Prostate gland (tissue), 2 donors: ENCODE measurements around the gene FAM200A. TPM values are rescaled to one million over a fixed set of nuclear protein-coding genes. Genes with fewer than 3 reads are reported as not detected.

Experiments
- DNase-seq: peaks from one replicate; pipeline ENCODE4 v3.0.0-alpha.2; 2019; ENCODE audit warnings: low spot score
- H3K27ac ChIP-seq, 2 donors: fragments of 200-600 bp; sonication (generic); 2 replicates each; pipeline ENCODE4 v1.5.1; 2017 to 2019
- H3K27me3 ChIP-seq: fragments of 200-600 bp; sonication (generic); replicated peaks from 2 replicates; pipeline ENCODE4 v1.5.1; 2019; ENCODE audit not compliant: insufficient read depth
- H3K36me3 ChIP-seq, 2 donors: fragments of 200-600 bp; sonication (generic); 1 replicate in 1 of 2; 2 replicates in 1 of 2; pipeline versions ENCODE4 v1.5.1 to v1.8.1; 2017 to 2019
- H3K4me1 ChIP-seq: fragments of 200-600 bp; sonication (generic); replicated peaks from 2 replicates; pipeline ENCODE4 v1.5.1; 2019
- H3K4me3 ChIP-seq, 2 donors: fragments of 200-600 bp; sonication (generic); 2 replicates each; pipeline ENCODE4 v1.5.1; 2017 to 2019
- H3K9me3 ChIP-seq: fragments of 200-600 bp; sonication (generic); 2 replicates; pipeline ENCODE4 v1.5.1; 2017
- POLR2A ChIP-seq: fragments of 450-650 bp; IDR thresholded peaks from one replicate; pipeline ENCODE4 v1.6.1; 2016; ENCODE audit warnings: antibody characterized with exemption, mild to moderate bottlenecking
- POLR2AphosphoS5 ChIP-seq: sonication (generic); formaldehyde crosslinking; IDR thresholded peaks from one replicate; pipeline ENCODE4 v1.6.1; 2017; ENCODE audit warnings: antibody characterized with exemption
- WGBS: methylation state at CpG from one replicate; pipeline ENCODE4 v1.1.5; 2018; 5-methylcytosine and 5-hydroxymethylcytosine counted together
- intact Hi-C: fragments of 100-400 bp; cut with DNase I; formaldehyde crosslinking; loops from one replicate; pipeline ENCODE4 v1.14.2; 2022
- total RNA-seq, 2 donors: library from RNA; depleted of rRNA; stranded (reverse); fragments of >200 nt; gene quantifications; one replicate each; pipeline ENCODE4 v1.1.0, GENCODE V29; 2016
- TF ChIP-seq, protein P1 (sequence below), 4 experiments: fragments of 200-600 bp in 2 of 4; fragments of 450-650 bp in 2 of 4; sonication (generic) in 2 of 4; IDR thresholded peaks; 1 replicate in 3 of 4; 2 replicates in 1 of 4; pipeline ENCODE4 v1.5.1; 2016 to 2019; ENCODE audit warnings: antibody characterized with exemption in 4 of 4, mild to moderate bottlenecking in 2 of 4, moderate library complexity in 2 of 4

FAM200A gene
- total RNA-seq, 2 donors from 2014 or later = 5.5 to 11.2 TPM

GRCh38 chr7:99558306-99559174 is 6.6 kb upstream of the FAM200A start, which contains the start of gene ZNF655:
ZNF655 (plus strand) TSS chr7:99558642; CDS start chr7:99560560, 1,918 bp downstream.
- Histone ChIP-seq H3K27me3 (no peaks in the 10 kb centered on the region), H3K4me3 (peak within 1 kb of the TSS; percentile 74 to 78), H3K36me3 (peaks cover under 1 to 10% of the 10 kb centered on the region in 2 donors), H3K9me3 (no peaks in the 10 kb centered on the region), H3K4me1 (no peaks in the 10 kb centered on the region), H3K27ac (peak within 1 kb of the TSS; percentile 96)
- under 1% methylated on average over 52 of the region's 73 CpGs for WGBS
- intact Hi-C loops = loop anchor here (5.0 to 10.0 kb wide), 2 partner anchors 59 to 356 kb away; partner anchors contain the start of genes TRIM4 and ZSCAN25
- TF ChIP-seq POLR2A (peak; percentile 75), POLR2AphosphoS5 (peak; percentile 94)
- TF ChIP-seq, protein P1, sequence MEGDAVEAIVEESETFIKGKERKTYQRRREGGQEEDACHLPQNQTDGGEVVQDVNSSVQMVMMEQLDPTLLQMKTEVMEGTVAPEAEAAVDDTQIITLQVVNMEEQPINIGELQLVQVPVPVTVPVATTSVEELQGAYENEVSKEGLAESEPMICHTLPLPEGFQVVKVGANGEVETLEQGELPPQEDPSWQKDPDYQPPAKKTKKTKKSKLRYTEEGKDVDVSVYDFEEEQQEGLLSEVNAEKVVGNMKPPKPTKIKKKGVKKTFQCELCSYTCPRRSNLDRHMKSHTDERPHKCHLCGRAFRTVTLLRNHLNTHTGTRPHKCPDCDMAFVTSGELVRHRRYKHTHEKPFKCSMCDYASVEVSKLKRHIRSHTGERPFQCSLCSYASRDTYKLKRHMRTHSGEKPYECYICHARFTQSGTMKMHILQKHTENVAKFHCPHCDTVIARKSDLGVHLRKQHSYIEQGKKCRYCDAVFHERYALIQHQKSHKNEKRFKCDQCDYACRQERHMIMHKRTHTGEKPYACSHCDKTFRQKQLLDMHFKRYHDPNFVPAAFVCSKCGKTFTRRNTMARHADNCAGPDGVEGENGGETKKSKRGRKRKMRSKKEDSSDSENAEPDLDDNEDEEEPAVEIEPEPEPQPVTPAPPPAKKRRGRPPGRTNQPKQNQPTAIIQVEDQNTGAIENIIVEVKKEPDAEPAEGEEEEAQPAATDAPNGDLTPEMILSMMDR (IDR thresholded peaks at IDR 0.05) = no peak
- DNase-seq = peak; percentile 87

DNA sequence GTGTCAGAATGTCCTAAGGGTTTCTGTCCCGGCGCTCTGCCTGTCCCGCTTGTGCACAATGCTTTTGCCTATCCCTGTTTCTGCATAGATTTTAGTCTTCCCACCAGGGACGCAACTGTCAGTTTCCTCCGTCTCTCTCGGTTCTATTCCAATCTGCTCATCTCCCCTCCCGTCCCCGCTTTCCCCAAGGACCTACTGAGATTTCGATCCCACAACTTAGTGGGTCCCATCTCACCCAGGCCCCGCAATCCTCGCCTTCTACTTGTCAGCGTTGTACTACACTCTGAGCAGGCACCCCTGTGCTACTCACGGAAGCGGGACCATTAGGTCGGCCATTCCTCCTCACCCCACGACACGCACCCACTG is 6.0 kb upstream of the FAM200A start:
- no peaks in the 10 kb centered on the region for H3K4me1 ChIP-seq
- H3K36me3 ChIP-seq = peaks cover 0 to 10% of the 10 kb centered on the region in 2 donors
- intact Hi-C loops = loop anchor here (5.0 to 10.0 kb wide), 2 partner anchors 59 to 357 kb away; partner anchors contain the start of genes TRIM4 and ZSCAN25
- H3K4me3 ChIP-seq = peak overlapping the region; percentile 74 to 78
- TF ChIP-seq POLR2A (no peak), POLR2AphosphoS5 (no peak)
- TF ChIP-seq, protein P1 (IDR thresholded peaks at IDR 0.05) = no peak
- peak overlapping the region; percentile 96 for H3K27ac ChIP-seq
- 0% methylated on average over 17 of the region's 17 CpGs for WGBS
- peak; percentile 52 for DNase-seq
- H3K9me3 ChIP-seq = no peaks in the 10 kb centered on the region
- H3K27me3 ChIP-seq = no peaks in the 10 kb centered on the region

DNA sequence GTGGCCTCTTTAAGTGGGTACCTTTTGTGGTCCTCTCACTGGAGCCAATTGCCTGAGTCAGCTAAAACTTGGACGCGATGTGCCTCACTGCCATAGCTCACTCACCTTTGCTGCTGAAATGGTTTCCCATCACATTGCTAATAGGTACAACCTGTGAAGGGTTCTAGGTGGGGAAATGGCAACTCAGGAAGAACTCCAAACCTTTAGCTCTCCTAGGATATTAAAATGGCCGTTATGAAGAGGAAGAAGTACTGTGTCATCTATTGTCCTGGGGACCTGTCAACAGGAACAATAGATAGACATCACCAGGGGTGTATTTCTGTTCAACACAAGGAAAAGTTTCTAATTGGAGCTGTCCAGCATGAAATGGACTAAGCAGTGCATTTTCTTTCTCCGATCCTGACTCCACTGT is 5.3 kb upstream of the FAM200A start:
- H3K27ac ChIP-seq = peak overlapping the region; percentile 96
- no peak for DNase-seq
- no peaks in the 10 kb centered on the region for H3K9me3 ChIP-seq
- TF ChIP-seq, protein P1 (IDR thresholded peaks at IDR 0.05) = no peak
- TF ChIP-seq POLR2AphosphoS5 = no peak
- no peak for TF ChIP-seq POLR2A
- H3K4me1 ChIP-seq = no peaks in the 10 kb centered on the region
- WGBS = 80% methylated on average over 4 of the region's 4 CpGs
- H3K27me3 ChIP-seq = no peaks in the 10 kb centered on the region
- H3K4me3 ChIP-seq = peak overlapping the region; percentile 74 to 78
- H3K36me3 ChIP-seq = peaks cover 0 to 10% of the 10 kb centered on the region in 2 donors
- intact Hi-C loops = loop anchor here (5.0 to 10.0 kb wide), 2 partner anchors 60 to 358 kb away; partner anchors contain the start of genes TRIM4 and ZSCAN25

DNA sequence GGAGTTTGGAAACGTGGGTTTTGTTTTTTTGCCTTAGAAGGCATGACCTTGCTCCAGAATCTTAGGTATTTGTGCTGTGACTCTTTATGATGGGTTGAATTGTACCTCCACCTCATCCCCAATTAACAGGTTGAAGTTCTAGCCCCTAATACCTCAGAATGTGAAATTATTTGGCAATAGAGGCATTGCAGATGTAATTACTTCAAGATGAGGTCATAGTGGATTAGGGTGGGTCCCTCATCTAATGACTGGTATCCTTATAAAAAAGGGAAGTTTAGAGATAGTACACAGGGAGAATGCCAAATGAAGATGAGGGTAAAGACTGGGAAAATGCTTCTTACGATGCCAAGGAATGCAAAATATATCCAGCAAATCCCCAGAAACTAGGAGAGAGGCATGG is 3.0 kb upstream of the FAM200A start:
- intact Hi-C loops = loop anchor here (5.0 to 10.0 kb wide), 3 partner anchors 53 to 360 kb away; partner anchors contain the start of genes TRIM4, ZKSCAN5, ZNF394 and ZSCAN25
- Histone ChIP-seq H3K4me1 (no peaks in the 10 kb centered on the region), H3K36me3 (no peaks in the 10 kb centered on the region), H3K27me3 (no peaks in the 10 kb centered on the region), H3K27ac (no peak overlapping the region), H3K4me3 (no peak overlapping the region), H3K9me3 (no peaks in the 10 kb centered on the region)
- no peak for TF ChIP-seq POLR2AphosphoS5
- TF ChIP-seq, protein P1 (IDR thresholded peaks at IDR 0.05) = no peak
- TF ChIP-seq POLR2A = no peak
- 81% methylated on average over 2 of the region's 2 CpGs for WGBS
- no peak for DNase-seq
